Gastroesophageal sphincter (tissue), 4 donors: ENCODE measurements around the gene GOLGA8S. TPM values are rescaled to one million over a fixed set of nuclear protein-coding genes. Genes with fewer than 3 reads are reported as not detected.
A peak's percentile ranks its signal among the peaks of the same experiment; 100 is the strongest.
"Not testable (repeated sequence)": the region's sequence is repeated elsewhere in the genome, so short reads cannot be mapped to it uniquely, and the experiment has no call there.

Experiments
- ATAC-seq: fragments of 150-250 bp; one replicate; pipeline ENCODE4 v1.9.1; 2016; ENCODE audit warnings: mild to moderate bottlenecking, moderate library complexity
- H3K27ac ChIP-seq, 4 donors: fragments of 200-600 bp; sonication (generic) in 3 of 4; 1 replicate in 3 of 4; 2 replicates in 1 of 4; pipeline ENCODE4 v1.5.1; 2016 to 2019
- H3K27me3 ChIP-seq: fragments of 200-600 bp; sonication (generic); one replicate; pipeline ENCODE4 v1.5.1; 2019
- H3K36me3 ChIP-seq, 2 donors: fragments of 200-600 bp; sonication (generic); one replicate each; pipeline ENCODE4 v1.5.1; 2019; ENCODE audit warnings: control low read depth in 1 of 2
- H3K4me1 ChIP-seq, 3 donors: fragments of 200-600 bp; sonication (generic); 1 replicate in 2 of 3; 2 replicates in 1 of 3; pipeline ENCODE4 v1.5.1; 2016 to 2019; ENCODE audit warnings: control low read depth in 2 of 3
- H3K4me3 ChIP-seq, 2 donors: fragments of 200-600 bp; sonication (generic); one replicate each; pipeline ENCODE4 v1.5.1; 2019; ENCODE audit warnings: mild to moderate bottlenecking in 1 of 2, moderate library complexity in 1 of 2
- H3K9me3 ChIP-seq, 3 donors: fragments of 200-600 bp; sonication (generic); one replicate each; pipeline ENCODE4 v1.5.1; 2017 to 2019; ENCODE audit warnings: control low read depth in 2 of 3
- CTCF ChIP-seq, 4 experiments: fragments of 200-600 bp in 2 of 4; fragments of 450-650 bp in 2 of 4; sonication (generic) in 1 of 4; IDR thresholded peaks; one replicate each; pipeline ENCODE4 v1.5.1; 2017 to 2019; ENCODE audit warnings: antibody characterized with exemption in 4 of 4, mild to moderate bottlenecking in 2 of 4, moderate library complexity in 2 of 4
- EP300 ChIP-seq: sonication (generic); formaldehyde crosslinking; IDR thresholded peaks from one replicate; pipeline ENCODE4 v1.6.1; 2017; ENCODE audit warnings: antibody characterized with exemption, mild to moderate bottlenecking
- POLR2A ChIP-seq, 2 donors: fragments of 450-650 bp; IDR thresholded peaks; one replicate each; pipeline ENCODE4 v1.6.1; 2017; ENCODE audit warnings: antibody characterized with exemption in 2 of 2, mild to moderate bottlenecking in 2 of 2, moderate library complexity in 1 of 2
- POLR2AphosphoS5 ChIP-seq: sonication (generic); formaldehyde crosslinking; IDR thresholded peaks from one replicate; pipeline ENCODE4 v1.6.1; 2017; ENCODE audit warnings: antibody characterized with exemption
- WGBS, 2 donors: methylation state at CpG; one replicate each; pipeline ENCODE4 v1.1.5; 2018; ENCODE audit warnings: low coverage in 1 of 2; 5-methylcytosine and 5-hydroxymethylcytosine counted together
- total RNA-seq, 4 donors: library from RNA; depleted of rRNA; stranded (reverse); fragments of >200 nt; gene quantifications; one replicate each; pipeline ENCODE4 v1.1.0, GENCODE V29; 2016

The GOLGA8S gene
- under 1 TPM in 3 of 4 donors, not detected in 1; 0.15 to 0.40 (median 0.16) TPM for total RNA-seq

GRCh38 chr15:23354448-23354847 lies at the start of gene GOLGA8S:
GOLGA8S (plus strand) TSS chr15:23354748; CDS start chr15:23354810, 62 bp downstream.
- not testable (repeated sequence) for H3K27me3 ChIP-seq, H3K4me3 ChIP-seq, H3K36me3 ChIP-seq, H3K9me3 ChIP-seq, H3K4me1 ChIP-seq, ATAC-seq, H3K27ac ChIP-seq
- no CpG with 5 or more reads among the region's 8 CpGs for WGBS, 2 donors

- Histone ChIP-seq H3K27ac (peak overlapping the region in 1 of 4 donors; percentile 76), H3K36me3 (peaks cover 0 to 40% of the 10 kb centered on the region in 2 donors), H3K4me1 (peaks cover 0 to 24% (median 3%) of the 10 kb centered on the region in 3 donors), H3K4me3 (peak overlapping the region in 1 of 2 donors; percentile 53)
- ATAC-seq, H3K27me3 ChIP-seq, H3K9me3 ChIP-seq: not testable (repeated sequence)
- WGBS, 2 donors: 44 to 66% methylated on average over 3 to 4 of the region's 4 CpGs
These were observed 49.7 kb upstream of the GOLGA8S start for GRCh38 chr15:23304805-23305204.

GRCh38 chr15:23305921-23306320 lies 48.6 kb upstream of the GOLGA8S start:
- WGBS, 2 donors: 86 to 98% methylated on average over 4 to 6 of the region's 7 CpGs
- H3K4me1 ChIP-seq: peaks cover 0 to 24% (median 3%) of the 10 kb centered on the region in 3 donors
- H3K4me3 ChIP-seq, H3K27me3 ChIP-seq, H3K27ac ChIP-seq, ATAC-seq, H3K9me3 ChIP-seq: not testable (repeated sequence)
- H3K36me3 ChIP-seq: peaks cover 0 to 51% of the 10 kb centered on the region in 2 donors

GRCh38 chr15:23311233-23311632 lies 43.3 kb upstream of the GOLGA8S start:
- not testable (repeated sequence) for H3K27ac ChIP-seq, H3K4me1 ChIP-seq, H3K9me3 ChIP-seq, H3K27me3 ChIP-seq, H3K4me3 ChIP-seq, ATAC-seq
- peaks cover 0 to 49% of the 10 kb centered on the region in 2 donors for H3K36me3 ChIP-seq
- 80 to 82% methylated on average over 2 to 9 of the region's 13 CpGs for WGBS, 2 donors

GRCh38 chr15:23334096-23334495 lies 20.5 kb upstream of the GOLGA8S start, which contains the start of gene GOLGA6L26:
GOLGA6L26 (minus strand) TSS chr15:23334196; CDS start chr15:23334135, 61 bp downstream.
- not testable (repeated sequence) for H3K36me3 ChIP-seq, ATAC-seq, H3K4me3 ChIP-seq, H3K9me3 ChIP-seq, H3K4me1 ChIP-seq, H3K27ac ChIP-seq, H3K27me3 ChIP-seq
- whole genome bisulfite sequencing, 2 donors: no CpG with 5 or more reads among the region's 7 CpGs

GRCh38 chr15:23362622-23363021 lies 8.1 kb downstream of the GOLGA8S start:
- not testable (repeated sequence) for H3K27me3 ChIP-seq, ATAC-seq, H3K4me1 ChIP-seq, H3K36me3 ChIP-seq, H3K4me3 ChIP-seq, H3K27ac ChIP-seq, H3K9me3 ChIP-seq
- no CpG with 5 or more reads among the region's 5 CpGs for WGBS, 2 donors

- not testable (repeated sequence) for H3K27ac ChIP-seq, ATAC-seq, H3K4me1 ChIP-seq, H3K36me3 ChIP-seq, H3K9me3 ChIP-seq, H3K27me3 ChIP-seq, H3K4me3 ChIP-seq
- peak in 1 of 4 experiments; percentile 15 for TF ChIP-seq CTCF (IDR thresholded peaks at IDR 0.05)
- WGBS, 2 donors: no CpG with 5 or more reads among the region's 9 CpGs
These were observed 9.7 kb downstream of the GOLGA8S start for GRCh38 chr15:23364261-23364660.

GRCh38 chr15:23370578-23370977 lies 16.0 kb downstream of the GOLGA8S start:
- no peaks in the 10 kb centered on the region for H3K9me3 ChIP-seq
- no peak for TF ChIP-seq CTCF (IDR thresholded peaks at IDR 0.05)
- no peak for TF ChIP-seq POLR2A (IDR thresholded peaks at IDR 0.05)
- no peak for TF ChIP-seq POLR2AphosphoS5
- no peak for TF ChIP-seq EP300
- H3K36me3 ChIP-seq: no peaks in the 10 kb centered on the region
- no peak for ATAC-seq
- H3K27me3 ChIP-seq: no peaks in the 10 kb centered on the region
- H3K4me3 ChIP-seq: no peak overlapping the region
- whole genome bisulfite sequencing, 2 donors: 13 to 31% methylated on average over 1 to 2 of the region's 2 CpGs
- H3K4me1 ChIP-seq: no peaks in the 10 kb centered on the region
- H3K27ac ChIP-seq: no peak overlapping the region

GRCh38 chr15:23371134-23371533 lies 16.6 kb downstream of the GOLGA8S start:
- H3K27ac ChIP-seq, H3K4me1 ChIP-seq, ATAC-seq, H3K4me3 ChIP-seq, H3K27me3 ChIP-seq, H3K9me3 ChIP-seq, H3K36me3 ChIP-seq: not testable (repeated sequence)
- WGBS, 2 donors: 76 to 83% methylated on average over 4 of the region's 4 CpGs

- 28 to 55% methylated on average over 2 to 3 of the region's 3 CpGs for WGBS, 2 donors
- H3K4me1 ChIP-seq, H3K36me3 ChIP-seq, ATAC-seq, H3K27ac ChIP-seq, H3K4me3 ChIP-seq, H3K9me3 ChIP-seq, H3K27me3 ChIP-seq: not testable (repeated sequence)
These were observed 17.3 kb downstream of the GOLGA8S start for GRCh38 chr15:23371868-23372267.
